Right cardiac atrium (tissue), 5 donors: ENCODE data around the gene OOSP4A. TPM values are rescaled to one million over a fixed set of nuclear protein-coding genes. Genes with fewer than 3 reads are reported as not detected.
"Not testable (repeated sequence)": the region's sequence is repeated elsewhere in the genome, so short reads cannot be mapped to it uniquely, and the experiment has no call there.

ENCODE experiments used
- ATAC-seq, 2 donors: fragments of 200-7000 bp; cut with Tn5 transposase; one replicate each; pipeline versions ENCODE4 v1.8.0 to v1.9.1; 2020; ENCODE audit warnings: moderate library complexity in 2 of 2, mild to moderate bottlenecking in 1 of 2
- DNase-seq, 3 donors: peaks; one replicate each; pipeline ENCODE4 v3.0.0-alpha.2; 2020
- H3K27ac ChIP-seq: one replicate; pipeline ENCODE4 v1.5.1; 2013; ENCODE audit warnings: mild to moderate bottlenecking, low read length, control low read depth, moderate library complexity
- H3K27me3 ChIP-seq: one replicate; pipeline ENCODE4 v1.6.1; 2013; ENCODE audit not compliant: control insufficient read depth, insufficient read depth
- H3K4me1 ChIP-seq: one replicate; pipeline ENCODE4 v1.6.1; 2013; ENCODE audit warnings: low read length; ENCODE audit not compliant: control insufficient read depth, insufficient read depth
- H3K4me3 ChIP-seq: one replicate; pipeline ENCODE4 v1.5.1; 2013; ENCODE audit warnings: low read length, control low read depth
- H3K9me3 ChIP-seq: one replicate; pipeline ENCODE4 v1.6.1; 2013; ENCODE audit warnings: low read length; ENCODE audit not compliant: control insufficient read depth
- WGBS: extraction: QIAGEN DNeasy Blood & Tissue Kit; methylation state at CpG from one replicate; pipeline ENCODE4 v1.1.7; 2013; 5-methylcytosine and 5-hydroxymethylcytosine counted together
- intact Hi-C, 4 donors: fragments of 100-400 bp; cut with DNase I; formaldehyde crosslinking; loops; one replicate each; pipeline versions ENCODE4 v1.11.0 to v1.14.0; 2022 to 2023
- polyA plus RNA-seq: library from polyadenylated mRNA; stranded (reverse); fragments of 200-250 nt; gene quantifications from one replicate; pipeline ENCODE4 v1.2.3, GENCODE V29; 2013
- total RNA-seq, 4 donors: library from RNA; stranded (reverse); fragmentation: NEBNext Ultra II Directional; extraction: Animal tissue kit (Norgen Biotek cat#: 25700); gene quantifications; one replicate each; pipeline ENCODE4 v1.2.1, GENCODE V29; 2021
- donor health status: healthy with polysubstance abuse.
- donor health status: DM: no; HTN: yes; CAD: no.
- donor health status: DM: no; HTN: no; CAD: no.
- donor health status: DM: no; HTN: yes; CAD: no; lungs with severe emphysema.
- donor health status: DM: yes; HTN: yes; CAD: no.

OOSP4A gene
- total and polyA plus RNA-seq, 5 donors, result not detected

DNA sequence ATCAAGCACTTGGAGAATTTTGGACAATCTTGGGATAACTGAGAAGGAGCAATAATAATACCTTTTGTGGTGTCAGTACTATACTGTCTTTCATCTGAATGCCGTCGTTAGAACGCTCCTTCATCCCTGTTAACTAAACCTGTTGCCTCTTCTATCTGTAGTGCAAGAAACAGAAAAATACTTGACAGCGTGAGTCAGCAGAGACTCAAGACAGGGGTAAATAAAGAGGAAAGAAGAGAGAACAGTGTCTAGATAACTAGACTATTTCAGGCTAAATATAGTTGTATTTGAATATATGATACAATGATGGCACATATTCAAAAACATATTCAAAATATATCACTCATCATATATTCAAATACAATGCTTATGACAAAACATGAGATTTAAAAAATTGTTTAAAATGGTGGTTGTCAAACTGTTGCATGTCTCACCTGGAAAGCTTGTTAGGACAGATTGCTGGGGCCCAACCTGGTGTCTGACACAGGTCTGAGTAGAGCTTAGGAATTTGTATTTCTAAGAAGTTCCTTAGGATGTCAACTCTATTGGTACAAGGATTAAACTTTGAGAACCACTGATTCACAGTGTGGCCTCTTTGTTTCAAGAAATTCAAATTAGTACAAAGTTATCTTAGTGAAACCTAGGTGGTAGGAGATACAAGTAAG, 17.4 kb downstream of the OOSP4A start:
- intact Hi-C loops, result no loop called here
- H3K4me3 ChIP-seq, result no peak overlapping the region
- WGBS, result 94% methylated on average over 4 of the region's 4 CpGs
- no peak overlapping the region for H3K27ac ChIP-seq
- ATAC-seq (no peak), DNase-seq (no peak)
- no peaks in the 10 kb centered on the region for H3K27me3 ChIP-seq
- H3K4me1 ChIP-seq, result no peaks in the 10 kb centered on the region
- H3K9me3 ChIP-seq, result no peaks in the 10 kb centered on the region

DNA sequence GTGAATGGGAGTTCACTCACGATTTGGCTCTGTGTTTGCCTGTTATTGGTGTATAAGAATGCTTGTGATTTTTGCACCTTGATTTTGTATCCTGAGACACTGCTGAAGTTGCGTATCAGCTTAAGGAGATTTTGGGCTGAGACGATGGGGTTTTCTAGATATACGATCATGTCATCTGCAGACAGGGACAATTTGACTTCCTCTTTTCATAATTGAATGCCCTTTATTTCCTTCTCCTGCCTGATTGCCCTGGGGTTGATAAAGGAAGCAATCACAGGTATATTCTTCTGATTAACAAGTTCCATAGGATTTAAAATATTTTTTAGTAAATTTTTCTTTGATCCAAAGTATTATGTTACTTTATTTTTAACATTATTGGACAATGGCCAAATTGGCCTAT, 18.2 kb downstream of the OOSP4A start:
- ATAC-seq, H3K27me3 ChIP-seq, DNase-seq, intact Hi-C loops, H3K27ac ChIP-seq, H3K4me3 ChIP-seq, H3K9me3 ChIP-seq, H3K4me1 ChIP-seq: not testable (repeated sequence)
- WGBS, result 60% methylated on average over 4 of the region's 4 CpGs

DNA sequence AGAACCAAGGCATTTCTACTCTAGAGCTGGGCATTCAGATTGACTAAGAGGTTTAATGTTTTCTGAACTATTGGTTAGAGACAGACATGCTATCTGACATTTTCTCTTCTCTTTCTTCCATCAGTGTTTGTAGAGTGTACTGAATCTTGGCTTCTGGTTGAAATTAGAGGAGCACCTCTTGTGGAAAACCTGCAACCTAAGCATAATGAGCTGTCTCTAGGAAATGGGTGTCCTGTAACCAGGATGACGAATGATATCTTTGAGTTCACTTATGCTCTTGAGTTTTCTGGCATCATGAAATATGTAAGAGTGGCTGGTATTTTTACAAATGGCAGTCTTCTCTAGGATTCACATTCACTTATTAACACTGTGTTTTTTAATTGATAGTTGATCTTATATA, 19.4 kb downstream of the OOSP4A start:
- DNase-seq, result no peak
- Histone ChIP-seq H3K9me3 (no peaks in the 10 kb centered on the region), H3K4me3 (no peak overlapping the region), H3K27ac (no peak overlapping the region), H3K4me1 (no peaks in the 10 kb centered on the region), H3K27me3 (no peaks in the 10 kb centered on the region)
- no peak for ATAC-seq
- intact Hi-C loops, result no loop called here
- 61% methylated on average over 1 of the region's 1 CpG for WGBS

DNA sequence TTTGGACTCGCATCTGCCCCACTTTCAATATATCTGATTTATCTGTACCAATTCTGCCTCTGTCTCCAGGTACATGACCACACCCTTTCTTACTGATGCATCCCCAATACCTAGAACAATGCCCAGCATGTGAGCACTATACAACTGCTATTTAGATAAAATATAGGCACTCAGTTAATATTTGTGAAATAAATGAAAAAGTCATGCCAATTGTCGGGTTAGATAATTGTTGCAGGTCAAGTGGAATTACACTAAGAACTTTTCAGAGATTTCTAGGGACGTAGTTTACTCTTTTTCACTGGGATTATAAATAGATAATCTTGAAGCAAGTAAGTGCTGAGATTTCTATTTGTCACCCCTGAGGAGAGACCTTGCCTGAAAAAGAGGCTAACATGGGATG, 20.5 kb downstream of the OOSP4A start:
- Histone ChIP-seq H3K27ac (no peak overlapping the region), H3K27me3 (no peaks in the 10 kb centered on the region), H3K9me3 (no peaks in the 10 kb centered on the region), H3K4me1 (no peaks in the 10 kb centered on the region), H3K4me3 (no peak overlapping the region)
- intact Hi-C loops, result no loop called here
- 86% methylated on average over 3 of the region's 3 CpGs for WGBS
- no peak for DNase-seq
- no peak for ATAC-seq

DNA sequence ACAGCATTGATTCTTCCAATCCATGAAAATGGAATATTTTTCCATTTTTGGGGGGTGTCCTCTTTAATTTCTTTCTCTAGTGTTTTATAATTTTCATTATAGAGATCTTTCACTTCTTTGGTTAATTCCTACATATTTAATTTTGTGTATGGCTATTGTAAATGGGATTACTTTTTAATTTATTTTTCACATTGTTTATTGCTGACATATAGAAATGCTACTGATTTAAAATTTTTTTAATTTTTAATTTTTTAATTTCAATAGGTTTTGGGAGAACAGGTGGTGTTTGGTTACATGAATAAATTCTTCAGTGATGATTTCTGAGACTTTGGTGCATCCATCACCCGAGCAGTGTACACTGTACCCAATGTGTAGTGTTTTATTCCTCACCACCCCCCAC, 26.6 kb downstream of the OOSP4A start:
- WGBS, result 68% methylated on average over 1 of the region's 1 CpG
- no peak for ATAC-seq
- intact Hi-C loops, result no loop called here
- Histone ChIP-seq H3K9me3 (no peaks in the 10 kb centered on the region), H3K27ac (no peak overlapping the region), H3K4me1 (no peaks in the 10 kb centered on the region), H3K4me3 (no peak overlapping the region), H3K27me3 (no peaks in the 10 kb centered on the region)
- DNase-seq, result no peak

DNA sequence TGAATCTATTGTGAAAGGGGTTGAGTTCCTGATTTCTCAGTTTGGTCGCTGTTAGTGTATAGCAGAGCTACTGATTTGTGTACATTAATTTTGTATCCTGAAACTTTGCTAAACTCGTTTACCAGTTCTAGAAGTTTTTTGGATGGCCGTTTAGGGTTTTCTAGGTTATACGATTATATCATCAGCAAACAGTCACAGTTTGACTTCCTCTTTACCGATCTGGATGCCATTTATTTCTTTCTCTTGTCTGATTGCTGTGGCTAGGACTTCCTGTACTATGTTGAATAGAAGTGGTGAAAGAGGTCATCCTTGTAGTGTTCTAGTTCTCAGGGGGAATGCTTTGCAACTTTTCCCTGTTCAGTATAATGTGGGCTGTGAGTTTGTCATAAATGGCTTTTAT, 28.6 kb downstream of the OOSP4A start:
- Histone ChIP-seq H3K4me3 (no peak overlapping the region), H3K9me3 (no peaks in the 10 kb centered on the region), H3K27ac (no peak overlapping the region), H3K27me3 (no peaks in the 10 kb centered on the region), H3K4me1 (no peaks in the 10 kb centered on the region)
- ATAC-seq, result no peak
- 62% methylated on average over 5 of the region's 5 CpGs for WGBS
- intact Hi-C loops, result no loop called here
- no peak for DNase-seq

DNA sequence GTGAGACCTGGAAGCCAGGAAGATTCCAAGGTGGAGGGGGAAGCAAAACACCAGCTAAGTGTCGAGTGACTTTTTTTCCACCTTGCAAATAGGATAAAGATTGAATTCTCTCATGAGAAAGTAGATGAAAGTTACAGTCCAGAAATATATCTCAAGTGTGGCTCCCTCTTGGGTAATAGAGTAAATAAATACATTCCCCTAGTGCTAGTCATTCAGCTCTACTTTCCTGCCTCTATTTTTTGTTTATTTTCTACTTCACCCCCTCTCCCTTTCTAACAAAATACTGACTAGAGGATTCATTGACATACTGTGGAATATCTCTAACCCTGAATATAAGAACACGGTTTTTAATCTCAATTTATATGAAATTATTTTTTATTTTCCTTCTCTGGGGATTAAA, 34.0 kb downstream of the OOSP4A start:
- Histone ChIP-seq H3K27me3 (no peaks in the 10 kb centered on the region), H3K9me3 (no peaks in the 10 kb centered on the region), H3K4me3 (no peak overlapping the region), H3K27ac (no peak overlapping the region), H3K4me1 (no peaks in the 10 kb centered on the region)
- WGBS, result 73% methylated on average over 2 of the region's 2 CpGs
- DNase-seq (no peak), ATAC-seq (no peak)
- intact Hi-C loops, result no loop called here

DNA sequence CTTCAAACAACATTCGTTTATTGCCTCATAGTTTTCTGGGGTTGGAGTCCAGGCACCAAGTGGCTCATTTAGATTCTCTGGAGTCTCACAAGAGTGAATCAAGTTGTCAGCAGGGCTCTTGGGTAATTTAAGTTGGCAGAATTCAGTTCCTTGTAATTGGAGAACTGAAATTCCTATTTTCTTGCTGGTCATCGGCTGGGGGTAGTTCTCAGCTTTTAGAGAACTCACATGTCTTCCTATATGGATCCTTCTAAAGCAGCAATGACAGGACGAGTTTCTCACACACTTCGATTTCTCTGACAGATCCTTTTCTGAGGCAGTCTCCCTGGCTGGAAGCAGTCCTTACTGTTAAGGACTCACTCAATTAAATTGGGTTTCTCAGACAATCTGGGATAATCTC, 35.9 kb downstream of the OOSP4A start:
- Histone ChIP-seq H3K4me1 (no peaks in the 10 kb centered on the region), H3K4me3 (no peak overlapping the region), H3K27me3 (no peaks in the 10 kb centered on the region), H3K9me3 (no peaks in the 10 kb centered on the region), H3K27ac (no peak overlapping the region)
- intact Hi-C loops, result no loop called here
- ATAC-seq, result no peak
- no peak for DNase-seq
- 56% methylated on average over 4 of the region's 4 CpGs for WGBS

DNA sequence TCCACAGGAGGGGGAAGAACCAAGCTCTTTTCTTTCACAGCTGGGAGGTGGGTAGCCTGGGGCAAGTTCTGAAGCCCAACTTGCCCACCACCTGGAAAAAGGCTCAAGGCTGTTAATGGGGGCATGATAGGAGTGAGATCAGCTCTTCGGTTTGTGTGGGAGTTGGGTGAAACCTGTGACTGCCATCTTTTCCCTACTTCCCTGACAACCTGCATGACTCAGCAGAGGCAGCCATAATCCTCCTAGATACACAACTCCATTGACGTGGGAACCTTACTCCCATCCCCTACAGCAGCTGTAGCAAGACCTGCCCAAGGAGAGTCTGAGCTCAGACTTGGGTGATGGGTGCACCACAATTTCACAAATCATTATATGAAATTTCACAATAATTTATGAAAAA, 39.9 kb downstream of the OOSP4A start:
- WGBS, result 86% methylated on average over 2 of the region's 2 CpGs
- DNase-seq, result no peak
- Histone ChIP-seq H3K4me1 (no peaks in the 10 kb centered on the region), H3K9me3 (no peaks in the 10 kb centered on the region), H3K4me3 (no peak overlapping the region), H3K27ac (no peak overlapping the region), H3K27me3 (no peaks in the 10 kb centered on the region)
- no peak for ATAC-seq
- intact Hi-C loops, result no loop called here

DNA sequence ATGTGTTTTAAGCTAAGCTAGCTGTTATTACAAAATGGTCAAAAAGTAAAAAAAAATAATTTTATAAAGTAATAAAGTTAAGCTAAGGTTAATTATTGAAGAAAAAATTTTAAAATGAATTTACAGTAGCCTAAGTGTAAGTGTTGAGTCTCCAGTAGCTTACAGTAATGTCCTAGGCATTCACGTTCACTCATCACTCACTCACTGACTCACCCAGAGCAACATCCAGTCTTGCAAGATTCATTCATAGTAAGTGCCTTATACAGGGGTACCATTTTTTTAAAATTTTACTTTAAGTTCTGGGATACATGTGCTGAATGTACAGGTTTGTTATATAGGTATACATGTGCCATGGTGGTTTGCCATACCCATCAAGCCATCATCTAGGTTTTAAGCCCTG, 41.5 kb downstream of the OOSP4A start:
- Histone ChIP-seq H3K9me3 (no peaks in the 10 kb centered on the region), H3K27me3 (no peaks in the 10 kb centered on the region), H3K27ac (no peak overlapping the region), H3K4me3 (no peak overlapping the region), H3K4me1 (no peaks in the 10 kb centered on the region)
- DNase-seq (no peak), ATAC-seq (no peak)
- intact Hi-C loops, result no loop called here
- WGBS, result 91% methylated on average over 1 of the region's 1 CpG

DNA sequence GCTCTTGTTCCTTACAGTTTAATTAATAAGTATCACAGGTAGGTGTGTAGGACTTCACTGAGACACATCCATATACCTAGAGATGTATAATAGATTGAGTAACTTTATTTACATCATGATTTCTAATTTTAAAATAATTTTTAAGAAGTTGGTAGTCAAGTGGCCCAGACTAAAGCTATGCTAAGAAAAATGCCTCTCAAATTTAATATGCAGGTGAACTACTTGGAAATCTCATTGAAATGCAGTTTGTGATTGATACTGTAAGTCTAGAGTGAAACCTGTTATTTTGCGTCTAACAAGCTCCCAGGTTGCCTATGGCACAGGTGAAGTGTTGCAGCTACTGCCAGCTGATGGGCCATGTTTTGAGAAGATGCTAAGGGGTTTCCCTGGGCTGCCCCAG, 53.0 kb downstream of the OOSP4A start, which contains the start of gene OOSP4B:
Gene OOSP4B, plus strand, starts transcription at position 301 of the 400 bp plus-strand sequence.
- Histone ChIP-seq H3K4me3 (no peak within 1 kb of the TSS), H3K27me3 (no peaks in the 10 kb centered on the region), H3K27ac (no peak within 1 kb of the TSS), H3K4me1 (no peaks in the 10 kb centered on the region), H3K9me3 (no peaks in the 10 kb centered on the region)
- 76% methylated on average over 1 of the region's 1 CpG for WGBS
- ATAC-seq (no peak), DNase-seq (no peak)
- intact Hi-C loops, result no loop called here

DNA sequence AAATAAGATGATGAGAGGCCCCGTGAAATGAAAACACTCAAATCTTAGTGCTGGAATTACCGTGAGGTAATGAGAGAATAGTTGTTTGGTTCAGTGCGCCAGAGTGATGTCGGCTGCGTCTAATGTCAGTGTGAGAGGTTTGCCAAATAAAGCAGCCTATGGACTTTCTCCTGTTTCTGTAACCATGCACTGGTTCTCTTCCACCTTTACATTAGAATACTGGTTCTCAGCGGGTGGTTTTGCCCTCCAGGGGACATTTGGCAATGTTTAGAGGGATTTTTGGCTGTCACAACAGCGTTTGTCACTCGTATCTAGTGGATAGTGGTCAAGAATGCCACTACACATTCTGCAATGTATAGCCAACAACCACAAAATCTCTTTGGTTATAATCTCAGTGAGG, 54.2 kb downstream of the OOSP4A start:
- H3K4me3 ChIP-seq, result no peak overlapping the region
- 35% methylated on average over 8 of the region's 8 CpGs for whole genome bisulfite sequencing
- H3K27me3 ChIP-seq, result no peaks in the 10 kb centered on the region
- ATAC-seq (no peak), DNase-seq (no peak)
- no peaks in the 10 kb centered on the region for H3K9me3 ChIP-seq
- H3K4me1 ChIP-seq, result no peaks in the 10 kb centered on the region
- intact Hi-C loops, result no loop called here
- no peak overlapping the region for H3K27ac ChIP-seq
